Liver (tissue), 3 donors: ENCODE data around the gene SEC24D.

Experiments used
- CTCF ChIP-seq: fragments of 150-350 bp; IDR thresholded peaks from 2 replicates; pipeline ENCODE4 v1.5.1; 2017; ENCODE audit warnings: improper control_type of control experiment, low read depth, low read length; ENCODE audit not compliant: missing input control
- EGR1 ChIP-seq, 2 donors: IDR thresholded peaks; 2 replicates each; pipeline ENCODE4 v1.6.1; 2016 to 2018; ENCODE audit warnings: antibody characterized with exemption in 2 of 2, low read depth in 2 of 2
- FOXA1 ChIP-seq: IDR thresholded peaks from 2 replicates; pipeline ENCODE4 v1.6.1; 2016; ENCODE audit warnings: antibody characterized with exemption
- GABPA ChIP-seq, 2 donors: IDR thresholded peaks in 1 of 2; conservative IDR thresholded peaks in 1 of 2; 2 replicates each; pipeline ENCODE4 v1.6.1; 2016; ENCODE audit warnings: antibody characterized with exemption in 2 of 2, mild to moderate bottlenecking in 1 of 2, moderate library complexity in 1 of 2
- HNF4G ChIP-seq: IDR thresholded peaks from 2 replicates; pipeline ENCODE4 v1.6.1; 2016; ENCODE audit warnings: antibody characterized with exemption
- RAD21 ChIP-seq, 2 donors: IDR thresholded peaks; 2 replicates each; pipeline ENCODE4 v1.6.1; 2016; ENCODE audit warnings: antibody characterized with exemption in 2 of 2, mild to moderate bottlenecking in 2 of 2
- REST ChIP-seq: IDR thresholded peaks from 2 replicates; pipeline ENCODE4 v1.6.1; 2016; ENCODE audit warnings: antibody characterized with exemption, mild to moderate bottlenecking
- RXRA ChIP-seq, 2 donors: IDR thresholded peaks; 2 replicates each; pipeline ENCODE4 v1.6.1; 2017 to 2018; ENCODE audit warnings: antibody characterized with exemption in 2 of 2, mild to moderate bottlenecking in 1 of 2
- SP1 ChIP-seq: IDR thresholded peaks from 2 replicates; pipeline ENCODE4 v1.6.1; 2018; ENCODE audit warnings: antibody characterized with exemption, mild to moderate bottlenecking
- TAF1 ChIP-seq: conservative IDR thresholded peaks from 2 replicates; pipeline ENCODE4 v1.6.1; 2016; ENCODE audit warnings: antibody characterized with exemption, mild to moderate bottlenecking
- YY1 ChIP-seq: IDR thresholded peaks from 2 replicates; pipeline ENCODE4 v1.6.1; 2016; ENCODE audit warnings: antibody characterized with exemption, mild to moderate bottlenecking
- TF ChIP-seq, protein P1 (sequence below): IDR thresholded peaks from 2 replicates; pipeline ENCODE4 v1.6.1; 2016; ENCODE audit warnings: antibody characterized with exemption
- TF ChIP-seq, protein P2 (sequence below): IDR thresholded peaks from 2 replicates; pipeline ENCODE4 v1.6.1; 2016; ENCODE audit warnings: antibody characterized with exemption
- TF ChIP-seq, protein P3 (sequence below): IDR thresholded peaks from 2 replicates; pipeline ENCODE4 v1.6.1; 2016; ENCODE audit warnings: antibody characterized with exemption
- donor health status: healthy.
- donor health status: healthy.

GRCh38 chr4:118753096-118753495 lies 82.8 kb downstream of the SEC24D start:
- TF ChIP-seq RAD21 (IDR thresholded peaks at IDR 0.05) = no peak
- TF ChIP-seq YY1 = no peak
- no peak for TF ChIP-seq CTCF
- no peak for TF ChIP-seq TAF1
- TF ChIP-seq, protein P1, sequence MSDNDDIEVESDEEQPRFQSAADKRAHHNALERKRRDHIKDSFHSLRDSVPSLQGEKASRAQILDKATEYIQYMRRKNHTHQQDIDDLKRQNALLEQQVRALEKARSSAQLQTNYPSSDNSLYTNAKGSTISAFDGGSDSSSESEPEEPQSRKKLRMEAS = no peak
- TF ChIP-seq, protein P2, sequence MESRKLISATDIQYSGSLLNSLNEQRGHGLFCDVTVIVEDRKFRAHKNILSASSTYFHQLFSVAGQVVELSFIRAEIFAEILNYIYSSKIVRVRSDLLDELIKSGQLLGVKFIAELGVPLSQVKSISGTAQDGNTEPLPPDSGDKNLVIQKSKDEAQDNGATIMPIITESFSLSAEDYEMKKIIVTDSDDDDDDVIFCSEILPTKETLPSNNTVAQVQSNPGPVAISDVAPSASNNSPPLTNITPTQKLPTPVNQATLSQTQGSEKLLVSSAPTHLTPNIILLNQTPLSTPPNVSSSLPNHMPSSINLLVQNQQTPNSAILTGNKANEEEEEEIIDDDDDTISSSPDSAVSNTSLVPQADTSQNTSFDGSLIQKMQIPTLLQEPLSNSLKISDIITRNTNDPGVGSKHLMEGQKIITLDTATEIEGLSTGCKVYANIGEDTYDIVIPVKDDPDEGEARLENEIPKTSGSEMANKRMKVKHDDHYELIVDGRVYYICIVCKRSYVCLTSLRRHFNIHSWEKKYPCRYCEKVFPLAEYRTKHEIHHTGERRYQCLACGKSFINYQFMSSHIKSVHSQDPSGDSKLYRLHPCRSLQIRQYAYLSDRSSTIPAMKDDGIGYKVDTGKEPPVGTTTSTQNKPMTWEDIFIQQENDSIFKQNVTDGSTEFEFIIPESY = no peak
- no peak for TF ChIP-seq SP1
- no peak for TF ChIP-seq FOXA1
- no peak for TF ChIP-seq GABPA (IDR thresholded peaks at IDR 0.05 in 1 of 2, conservative IDR thresholded peaks at IDR 0.05 in 1 of 2)
- TF ChIP-seq, protein P3, sequence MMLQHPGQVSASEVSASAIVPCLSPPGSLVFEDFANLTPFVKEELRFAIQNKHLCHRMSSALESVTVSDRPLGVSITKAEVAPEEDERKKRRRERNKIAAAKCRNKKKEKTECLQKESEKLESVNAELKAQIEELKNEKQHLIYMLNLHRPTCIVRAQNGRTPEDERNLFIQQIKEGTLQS = no peak
- no peak for TF ChIP-seq RXRA (IDR thresholded peaks at IDR 0.05)
- no peak for TF ChIP-seq HNF4G
- TF ChIP-seq EGR1 (IDR thresholded peaks at IDR 0.05; ENCODE audit: low read depth in 2 of 2) = no peak
- TF ChIP-seq REST = no peak
